ENCODE measurements around the gene RAD51B. TPM values are rescaled to one million over a fixed set of nuclear protein-coding genes. Genes with fewer than 3 reads are reported as not detected.

RAD51B gene
- total RNA-seq, 1 experiment from 2014 or later = 20.0 TPM

DNA sequence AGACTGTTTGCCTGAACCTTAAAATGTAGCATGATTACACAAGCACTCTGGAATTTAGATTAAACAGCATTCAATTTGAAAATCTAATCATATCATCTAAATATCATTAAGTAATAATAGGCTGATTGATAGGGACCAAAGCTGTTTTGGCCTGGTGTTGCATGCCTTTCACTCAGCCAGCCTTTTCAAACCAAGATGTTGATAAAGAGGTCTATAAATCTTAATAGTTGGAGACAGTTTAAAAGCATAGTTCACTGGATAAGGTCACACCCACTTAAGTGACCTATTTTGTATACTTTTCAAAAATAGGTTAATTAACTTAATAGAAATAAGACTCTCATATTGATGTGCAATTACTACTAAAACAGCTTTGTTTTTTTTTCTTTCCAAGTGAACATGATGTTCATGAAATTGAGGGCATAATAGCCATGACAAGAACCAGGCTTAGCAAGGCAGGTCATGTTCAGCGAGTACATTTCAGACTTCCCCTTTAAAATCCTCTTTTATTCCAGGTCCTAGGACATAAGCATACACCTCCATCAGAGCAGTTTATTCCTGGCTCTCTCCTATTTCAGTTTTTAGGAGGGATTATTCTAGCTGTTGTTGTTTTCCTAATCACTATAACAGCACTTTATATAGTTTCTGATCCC lies 349.0 kb downstream of the RAD51B start:
- ATAC-seq = no peak
- H3K27ac ChIP-seq (ENCODE audit: low read depth, low read length) = peak overlapping the region; percentile 72
- POLR2A ChIA-PET = interaction anchor here (1.3 kb wide), 1 partner anchor 9 kb away, joined by 3 read pairs; no protein-coding TSS in a partner anchor
- intact Hi-C loops (cut with micrococcal nuclease) = no loop called here
- no peak overlapping the region for H2AFZ ChIP-seq (ENCODE audit: low read depth, low read length, poor library complexity, severe bottlenecking)
- BruUV-seq (replicated peaks) = no TSS peak
- H3K36me3 ChIP-seq (ENCODE audit: control insufficient read depth in 1 of 2, insufficient read depth in 2 of 2, low read length in 2 of 2) = no peaks in the 10 kb centered on the region
- no peaks in the 10 kb centered on the region for H3K9me2 ChIP-seq (ENCODE audit: insufficient read depth)
- RAD21 ChIA-PET (ENCODE audit: low non-redundant PET in 1 of 2, low total read pairs in 2 of 2, uncharacterized antibody in 2 of 2, unreplicated experiment in 2 of 2) = no interaction called here
- H3K9ac ChIP-seq (ENCODE audit: low read length) = no peak overlapping the region
- TF ChIP-seq, protein P1, sequence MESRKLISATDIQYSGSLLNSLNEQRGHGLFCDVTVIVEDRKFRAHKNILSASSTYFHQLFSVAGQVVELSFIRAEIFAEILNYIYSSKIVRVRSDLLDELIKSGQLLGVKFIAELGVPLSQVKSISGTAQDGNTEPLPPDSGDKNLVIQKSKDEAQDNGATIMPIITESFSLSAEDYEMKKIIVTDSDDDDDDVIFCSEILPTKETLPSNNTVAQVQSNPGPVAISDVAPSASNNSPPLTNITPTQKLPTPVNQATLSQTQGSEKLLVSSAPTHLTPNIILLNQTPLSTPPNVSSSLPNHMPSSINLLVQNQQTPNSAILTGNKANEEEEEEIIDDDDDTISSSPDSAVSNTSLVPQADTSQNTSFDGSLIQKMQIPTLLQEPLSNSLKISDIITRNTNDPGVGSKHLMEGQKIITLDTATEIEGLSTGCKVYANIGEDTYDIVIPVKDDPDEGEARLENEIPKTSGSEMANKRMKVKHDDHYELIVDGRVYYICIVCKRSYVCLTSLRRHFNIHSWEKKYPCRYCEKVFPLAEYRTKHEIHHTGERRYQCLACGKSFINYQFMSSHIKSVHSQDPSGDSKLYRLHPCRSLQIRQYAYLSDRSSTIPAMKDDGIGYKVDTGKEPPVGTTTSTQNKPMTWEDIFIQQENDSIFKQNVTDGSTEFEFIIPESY (IDR thresholded peaks at IDR 0.05; ENCODE audit: extremely low read depth, insufficient replicate concordance, low read length) = no peak
- TF ChIP-seq JUND (IDR thresholded peaks at IDR 0.05) (no peak), SP1 (IDR thresholded peaks at IDR 0.05; ENCODE audit: low read depth) (no peak), POLR2A (IDR thresholded peaks at IDR 0.05; ENCODE audit: borderline replicate concordance, extremely low read depth, insufficient read depth, insufficient read length) (no peak), SIN3A (IDR thresholded peaks at IDR 0.05; ENCODE audit: low read depth) (no peak), EZH2phosphoT487 (IDR thresholded peaks at IDR 0.05; ENCODE audit: borderline replicate concordance) (no peak), POLR2AphosphoS5 (IDR thresholded peaks at IDR 0.05; ENCODE audit: low read depth, low read length) (no peak), CBX3 (IDR thresholded peaks at IDR 0.05; ENCODE audit: low read depth) (no peak), RAD21 (IDR thresholded peaks at IDR 0.05; ENCODE audit: low read depth) (no peak), ZFX (IDR thresholded peaks at IDR 0.05) (no peak), EZH2 (IDR thresholded peaks at IDR 0.05) (no peak), SRF (IDR thresholded peaks at IDR 0.05; ENCODE audit: low read depth) (no peak), YY1 (IDR thresholded peaks at IDR 0.05; ENCODE audit: extremely low read depth, insufficient replicate concordance, low read depth, low read length) (no peak), ELF1 (IDR thresholded peaks at IDR 0.05; ENCODE audit: borderline replicate concordance, low read depth) (no peak), ZNF274 (IDR thresholded peaks at IDR 0.05; ENCODE audit: low read depth, low read length) (no peak)
- TF ChIP-seq, protein P2, sequence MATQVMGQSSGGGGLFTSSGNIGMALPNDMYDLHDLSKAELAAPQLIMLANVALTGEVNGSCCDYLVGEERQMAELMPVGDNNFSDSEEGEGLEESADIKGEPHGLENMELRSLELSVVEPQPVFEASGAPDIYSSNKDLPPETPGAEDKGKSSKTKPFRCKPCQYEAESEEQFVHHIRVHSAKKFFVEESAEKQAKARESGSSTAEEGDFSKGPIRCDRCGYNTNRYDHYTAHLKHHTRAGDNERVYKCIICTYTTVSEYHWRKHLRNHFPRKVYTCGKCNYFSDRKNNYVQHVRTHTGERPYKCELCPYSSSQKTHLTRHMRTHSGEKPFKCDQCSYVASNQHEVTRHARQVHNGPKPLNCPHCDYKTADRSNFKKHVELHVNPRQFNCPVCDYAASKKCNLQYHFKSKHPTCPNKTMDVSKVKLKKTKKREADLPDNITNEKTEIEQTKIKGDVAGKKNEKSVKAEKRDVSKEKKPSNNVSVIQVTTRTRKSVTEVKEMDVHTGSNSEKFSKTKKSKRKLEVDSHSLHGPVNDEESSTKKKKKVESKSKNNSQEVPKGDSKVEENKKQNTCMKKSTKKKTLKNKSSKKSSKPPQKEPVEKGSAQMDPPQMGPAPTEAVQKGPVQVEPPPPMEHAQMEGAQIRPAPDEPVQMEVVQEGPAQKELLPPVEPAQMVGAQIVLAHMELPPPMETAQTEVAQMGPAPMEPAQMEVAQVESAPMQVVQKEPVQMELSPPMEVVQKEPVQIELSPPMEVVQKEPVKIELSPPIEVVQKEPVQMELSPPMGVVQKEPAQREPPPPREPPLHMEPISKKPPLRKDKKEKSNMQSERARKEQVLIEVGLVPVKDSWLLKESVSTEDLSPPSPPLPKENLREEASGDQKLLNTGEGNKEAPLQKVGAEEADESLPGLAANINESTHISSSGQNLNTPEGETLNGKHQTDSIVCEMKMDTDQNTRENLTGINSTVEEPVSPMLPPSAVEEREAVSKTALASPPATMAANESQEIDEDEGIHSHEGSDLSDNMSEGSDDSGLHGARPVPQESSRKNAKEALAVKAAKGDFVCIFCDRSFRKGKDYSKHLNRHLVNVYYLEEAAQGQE (IDR thresholded peaks at IDR 0.05; ENCODE audit: low read depth) = no peak
- TF ChIP-seq, protein P3, sequence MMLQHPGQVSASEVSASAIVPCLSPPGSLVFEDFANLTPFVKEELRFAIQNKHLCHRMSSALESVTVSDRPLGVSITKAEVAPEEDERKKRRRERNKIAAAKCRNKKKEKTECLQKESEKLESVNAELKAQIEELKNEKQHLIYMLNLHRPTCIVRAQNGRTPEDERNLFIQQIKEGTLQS (IDR thresholded peaks at IDR 0.05) = no peak
- TF ChIP-seq, protein P4, sequence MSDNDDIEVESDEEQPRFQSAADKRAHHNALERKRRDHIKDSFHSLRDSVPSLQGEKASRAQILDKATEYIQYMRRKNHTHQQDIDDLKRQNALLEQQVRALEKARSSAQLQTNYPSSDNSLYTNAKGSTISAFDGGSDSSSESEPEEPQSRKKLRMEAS (IDR thresholded peaks at IDR 0.05) = no peak
- no peaks in the 10 kb centered on the region for H4K20me1 ChIP-seq (ENCODE audit: insufficient read depth)
- peaks cover 18 to 74% of the 10 kb centered on the region in 2 experiments for H3K4me1 ChIP-seq (ENCODE audit: control insufficient read depth in 1 of 2, insufficient read depth in 2 of 2, low read length in 2 of 2)
- no peaks in the 10 kb centered on the region for H3K27me3 ChIP-seq (ENCODE audit: insufficient read depth, low read length)
- no peaks in the 10 kb centered on the region for H3K9me3 ChIP-seq (ENCODE audit: control insufficient read depth in 1 of 2, insufficient read depth in 1 of 2, low read depth in 1 of 2, low read length in 2 of 2)
- CTCF ChIA-PET = no interaction called here
- no peaks in the 10 kb centered on the region for H3K79me2 ChIP-seq (ENCODE audit: insufficient read depth, low read length)
- H3K4me2 ChIP-seq (ENCODE audit: low read length) = no peak overlapping the region
- H3K4me3 ChIP-seq (replicated peaks in 1 of 2; ENCODE audit: low read depth in 1 of 2, low read length in 2 of 2) = no peak overlapping the region
- DNase-seq (ENCODE audit: low read depth, low spot score) = no peak

All from HCT116 (cell line).